ENCODE results near the gene AKAP5.

DNA sequence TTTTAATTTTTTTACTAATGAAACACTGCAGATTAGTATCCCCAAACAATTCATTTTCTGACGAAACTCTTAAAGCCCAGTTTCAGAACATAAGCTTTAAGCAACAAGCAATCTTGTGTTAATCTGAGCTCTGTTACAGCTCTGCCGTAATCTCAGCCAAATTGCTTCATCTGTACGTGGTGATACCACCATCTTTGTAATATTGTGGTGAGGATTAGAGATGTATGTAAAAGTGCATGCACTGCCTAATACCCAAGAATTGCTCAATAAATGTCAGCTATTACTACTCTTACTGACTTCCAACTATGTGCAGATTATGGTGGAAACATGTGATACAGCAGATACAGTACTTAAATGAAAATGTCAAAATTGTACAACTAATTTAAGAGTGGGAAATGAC is 1.8 kb downstream of the AKAP5 start:
- TF ChIP-seq EZH2 (IDR thresholded peaks at IDR 0.05; ENCODE audit: borderline replicate concordance, low read length), result no peak
- TF ChIP-seq, protein P1, sequence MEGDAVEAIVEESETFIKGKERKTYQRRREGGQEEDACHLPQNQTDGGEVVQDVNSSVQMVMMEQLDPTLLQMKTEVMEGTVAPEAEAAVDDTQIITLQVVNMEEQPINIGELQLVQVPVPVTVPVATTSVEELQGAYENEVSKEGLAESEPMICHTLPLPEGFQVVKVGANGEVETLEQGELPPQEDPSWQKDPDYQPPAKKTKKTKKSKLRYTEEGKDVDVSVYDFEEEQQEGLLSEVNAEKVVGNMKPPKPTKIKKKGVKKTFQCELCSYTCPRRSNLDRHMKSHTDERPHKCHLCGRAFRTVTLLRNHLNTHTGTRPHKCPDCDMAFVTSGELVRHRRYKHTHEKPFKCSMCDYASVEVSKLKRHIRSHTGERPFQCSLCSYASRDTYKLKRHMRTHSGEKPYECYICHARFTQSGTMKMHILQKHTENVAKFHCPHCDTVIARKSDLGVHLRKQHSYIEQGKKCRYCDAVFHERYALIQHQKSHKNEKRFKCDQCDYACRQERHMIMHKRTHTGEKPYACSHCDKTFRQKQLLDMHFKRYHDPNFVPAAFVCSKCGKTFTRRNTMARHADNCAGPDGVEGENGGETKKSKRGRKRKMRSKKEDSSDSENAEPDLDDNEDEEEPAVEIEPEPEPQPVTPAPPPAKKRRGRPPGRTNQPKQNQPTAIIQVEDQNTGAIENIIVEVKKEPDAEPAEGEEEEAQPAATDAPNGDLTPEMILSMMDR (IDR thresholded peaks at IDR 0.05; ENCODE audit: low read length), result no peak

Data from OCI-LY1 (cell line).